ENCODE results near the gene UQCC2. TPM values are rescaled to one million over a fixed set of nuclear protein-coding genes. Genes with fewer than 3 reads are reported as not detected.

UQCC2 gene
- total and polyA plus RNA-seq, 2 of the 4 experiments (the other 2 are of a cell fraction): 13.8 to 34.5 TPM

DNA sequence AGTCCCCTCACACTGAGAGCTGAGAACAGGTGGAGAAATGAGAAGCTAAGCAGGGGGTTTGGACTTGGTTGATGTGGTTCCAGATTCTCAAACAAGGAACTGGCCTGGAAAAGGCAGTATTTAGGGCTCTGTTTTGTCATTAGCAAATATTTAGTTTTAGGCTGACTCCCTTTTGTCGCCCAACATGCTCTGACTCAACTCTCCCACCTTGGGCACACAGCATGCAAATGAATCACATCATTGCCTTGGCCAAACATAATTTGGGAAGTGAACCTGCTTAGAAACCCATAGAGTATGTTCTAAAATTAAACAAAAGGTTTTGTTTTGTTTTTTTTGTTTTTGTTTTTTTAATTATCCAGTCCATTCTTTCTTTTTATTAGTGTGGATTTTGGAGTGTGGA lies 9.5 kb upstream of the UQCC2 start:
- TF ChIP-seq MXI1 (IDR thresholded peaks at IDR 0.05; ENCODE audit: borderline replicate concordance, low read depth, low read length) (no peak), MAFK (IDR thresholded peaks at IDR 0.05; ENCODE audit: low read depth, low read length) (no peak), BHLHE40 (IDR thresholded peaks at IDR 0.05; ENCODE audit: low read depth, low read length) (no peak), POLR2A (IDR thresholded peaks at IDR 0.05; ENCODE audit: low read depth, low read length) (no peak), RAD21 (IDR thresholded peaks at IDR 0.05; ENCODE audit: low read length) (no peak), CEBPB (IDR thresholded peaks at IDR 0.05; ENCODE audit: low read depth, low read length) (no peak), SMC3 (IDR thresholded peaks at IDR 0.05; ENCODE audit: low read depth, low read length) (no peak), FOS (IDR thresholded peaks at IDR 0.05; ENCODE audit: low read depth, low read length) (no peak), ELK1 (IDR thresholded peaks at IDR 0.05; ENCODE audit: borderline replicate concordance, low read depth, low read length) (no peak), CHD1 (IDR thresholded peaks at IDR 0.05; ENCODE audit: low read depth, low read length) (no peak), NFE2L2 (IDR thresholded peaks at IDR 0.05; ENCODE audit: low read depth, low read length) (no peak), MAZ (IDR thresholded peaks at IDR 0.05; ENCODE audit: borderline replicate concordance, low read depth, low read length) (no peak), RFX5 (IDR thresholded peaks at IDR 0.05; ENCODE audit: low read depth, low read length) (no peak), RCOR1 (IDR thresholded peaks at IDR 0.05; ENCODE audit: insufficient replicate concordance, low read length) (no peak)
- TF ChIP-seq, protein P1, sequence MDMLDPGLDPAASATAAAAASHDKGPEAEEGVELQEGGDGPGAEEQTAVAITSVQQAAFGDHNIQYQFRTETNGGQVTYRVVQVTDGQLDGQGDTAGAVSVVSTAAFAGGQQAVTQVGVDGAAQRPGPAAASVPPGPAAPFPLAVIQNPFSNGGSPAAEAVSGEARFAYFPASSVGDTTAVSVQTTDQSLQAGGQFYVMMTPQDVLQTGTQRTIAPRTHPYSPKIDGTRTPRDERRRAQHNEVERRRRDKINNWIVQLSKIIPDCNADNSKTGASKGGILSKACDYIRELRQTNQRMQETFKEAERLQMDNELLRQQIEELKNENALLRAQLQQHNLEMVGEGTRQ (IDR thresholded peaks at IDR 0.05; ENCODE audit: low read depth, low read length): no peak
- TF ChIP-seq, protein P2, sequence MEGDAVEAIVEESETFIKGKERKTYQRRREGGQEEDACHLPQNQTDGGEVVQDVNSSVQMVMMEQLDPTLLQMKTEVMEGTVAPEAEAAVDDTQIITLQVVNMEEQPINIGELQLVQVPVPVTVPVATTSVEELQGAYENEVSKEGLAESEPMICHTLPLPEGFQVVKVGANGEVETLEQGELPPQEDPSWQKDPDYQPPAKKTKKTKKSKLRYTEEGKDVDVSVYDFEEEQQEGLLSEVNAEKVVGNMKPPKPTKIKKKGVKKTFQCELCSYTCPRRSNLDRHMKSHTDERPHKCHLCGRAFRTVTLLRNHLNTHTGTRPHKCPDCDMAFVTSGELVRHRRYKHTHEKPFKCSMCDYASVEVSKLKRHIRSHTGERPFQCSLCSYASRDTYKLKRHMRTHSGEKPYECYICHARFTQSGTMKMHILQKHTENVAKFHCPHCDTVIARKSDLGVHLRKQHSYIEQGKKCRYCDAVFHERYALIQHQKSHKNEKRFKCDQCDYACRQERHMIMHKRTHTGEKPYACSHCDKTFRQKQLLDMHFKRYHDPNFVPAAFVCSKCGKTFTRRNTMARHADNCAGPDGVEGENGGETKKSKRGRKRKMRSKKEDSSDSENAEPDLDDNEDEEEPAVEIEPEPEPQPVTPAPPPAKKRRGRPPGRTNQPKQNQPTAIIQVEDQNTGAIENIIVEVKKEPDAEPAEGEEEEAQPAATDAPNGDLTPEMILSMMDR (conservative IDR thresholded peaks at IDR 0.05; ENCODE audit: low read depth, low read length): no peak
- Histone ChIP-seq H3K14ac (replicated peaks; ENCODE audit: low read depth, low read length) (no peak overlapping the region), H3K23ac (ENCODE audit: low read depth, low read length) (no peak overlapping the region), H3K27me3 (ENCODE audit: control insufficient read depth, insufficient read depth, low read length) (peaks cover 65% of the 10 kb centered on the region), H3K4me1 (ENCODE audit: control insufficient read depth, insufficient read depth, low read length) (no peaks in the 10 kb centered on the region), H4K91ac (ENCODE audit: insufficient read depth, low read depth, low read length) (no peak overlapping the region), H2BK15ac (ENCODE audit: low read depth, low read length) (no peak overlapping the region), H3K18ac (ENCODE audit: low read depth, low read length) (no peak overlapping the region), H3K36me3 (ENCODE audit: control insufficient read depth, insufficient read depth, low read length) (no peaks in the 10 kb centered on the region), H2AK5ac (ENCODE audit: low read depth, low read length) (no peak overlapping the region), H3K27ac (ENCODE audit: insufficient read depth, low read length) (no peak overlapping the region), H4K5ac (ENCODE audit: low read depth, low read length) (no peak overlapping the region), H2AFZ (replicated peaks; ENCODE audit: low read length, poor library complexity) (no peak overlapping the region), H2BK120ac (ENCODE audit: low read depth, low read length) (no peak overlapping the region), H2BK5ac (ENCODE audit: low read depth, low read length, poor library complexity, severe bottlenecking) (no peak overlapping the region), H4K8ac (ENCODE audit: low read depth in 2 of 2, low read length in 2 of 2) (no peak overlapping the region), H2AK9ac (replicated peaks; ENCODE audit: low read depth, low read length, poor library complexity) (no peak overlapping the region), H3K56ac (ENCODE audit: extremely low read depth, insufficient read depth, low read length) (no peak overlapping the region), H3K4me3 (ENCODE audit: insufficient read depth, low read depth, low read length) (no peak overlapping the region), H4K20me1 (ENCODE audit: insufficient read depth, low read length) (no peaks in the 10 kb centered on the region), H3K9me3 (ENCODE audit: control insufficient read depth, insufficient read depth, low read length) (no peaks in the 10 kb centered on the region), H2BK20ac (ENCODE audit: low read depth, low read length) (no peak overlapping the region), H3K79me1 (ENCODE audit: low read depth in 1 of 2, low read length in 2 of 2) (no peaks in the 10 kb centered on the region), H3K4ac (ENCODE audit: low read depth, low read length) (no peak overlapping the region), H3K9me1 (ENCODE audit: insufficient read depth, low read length) (no peaks in the 10 kb centered on the region), H3K9ac (ENCODE audit: low read depth, low read length) (no peak overlapping the region), H3K4me2 (ENCODE audit: low read depth, low read length) (no peak overlapping the region)
- ChIA-PET CTCF (no interaction called here), POLR2A (ENCODE audit: unreplicated experiment) (no interaction called here)
- intact Hi-C loops (cut with micrococcal nuclease) (no loop called here), in situ Hi-C loops (cut with MboI; ENCODE audit: low sequenced_read_pairs) (no loop called here), dilution Hi-C loops (cut with HindIII; ENCODE audit: low sequenced_read_pairs, unreplicated experiment) (no loop called here)
- DNase-seq (no peak), ATAC-seq (ENCODE audit: low read depth) (no peak)
- WGBS, 2 experiments (ENCODE audit: extremely low coverage in 2 of 2, insufficient read length in 1 of 2): no CpG with 5 or more reads among the region's 1 CpG
- no TSS peak for BruUV-seq (replicated peaks)

Measured in IMR-90 (cell line).